Right cardiac atrium (tissue), 5 donors: Measurements from ENCODE around the gene BAHCC1. TPM values are rescaled to one million over a fixed set of nuclear protein-coding genes. Genes with fewer than 3 reads are reported as not detected.

Experiments used
- ATAC-seq, 2 donors: fragments of 200-7000 bp; cut with Tn5 transposase; one replicate each; pipeline versions ENCODE4 v1.8.0 to v1.9.1; 2020; ENCODE audit warnings: moderate library complexity in 2 of 2, mild to moderate bottlenecking in 1 of 2
- DNase-seq, 3 donors: peaks; one replicate each; pipeline ENCODE4 v3.0.0-alpha.2; 2020
- H3K27ac ChIP-seq: one replicate; pipeline ENCODE4 v1.5.1; 2013; ENCODE audit warnings: mild to moderate bottlenecking, low read length, control low read depth, moderate library complexity
- H3K27me3 ChIP-seq: one replicate; pipeline ENCODE4 v1.6.1; 2013; ENCODE audit not compliant: control insufficient read depth, insufficient read depth
- H3K4me1 ChIP-seq: one replicate; pipeline ENCODE4 v1.6.1; 2013; ENCODE audit warnings: low read length; ENCODE audit not compliant: control insufficient read depth, insufficient read depth
- H3K4me3 ChIP-seq: one replicate; pipeline ENCODE4 v1.5.1; 2013; ENCODE audit warnings: low read length, control low read depth
- H3K9me3 ChIP-seq: one replicate; pipeline ENCODE4 v1.6.1; 2013; ENCODE audit warnings: low read length; ENCODE audit not compliant: control insufficient read depth
- WGBS: extraction: QIAGEN DNeasy Blood & Tissue Kit; methylation state at CpG from one replicate; pipeline ENCODE4 v1.1.7; 2013; 5-methylcytosine and 5-hydroxymethylcytosine counted together
- intact Hi-C, 4 donors: fragments of 100-400 bp; cut with DNase I; formaldehyde crosslinking; loops; one replicate each; pipeline versions ENCODE4 v1.11.0 to v1.14.0; 2022 to 2023
- polyA plus RNA-seq: library from polyadenylated mRNA; stranded (reverse); fragments of 200-250 nt; gene quantifications from one replicate; pipeline ENCODE4 v1.2.3, GENCODE V29; 2013
- total RNA-seq, 4 donors: library from RNA; stranded (reverse); fragmentation: NEBNext Ultra II Directional; extraction: Animal tissue kit (Norgen Biotek cat#: 25700); gene quantifications; one replicate each; pipeline ENCODE4 v1.2.1, GENCODE V29; 2021
- donor health status: healthy with polysubstance abuse.
- donor health status: DM: no; HTN: yes; CAD: no.
- donor health status: DM: no; HTN: no; CAD: no.
- donor health status: DM: no; HTN: yes; CAD: no; lungs with severe emphysema.
- donor health status: DM: yes; HTN: yes; CAD: no.

Gene BAHCC1
- total and polyA plus RNA-seq, 5 donors: 8.3 to 12.8 (median 8.7) TPM

- no peak overlapping the region for H3K4me3 ChIP-seq
- intact Hi-C loops: no loop called here
- H3K27me3 ChIP-seq: no peaks in the 10 kb centered on the region
- H3K4me1 ChIP-seq: no peaks in the 10 kb centered on the region
- 81% methylated on average over 18 of the region's 18 CpGs for WGBS
- DNase-seq: no peak
- no peak overlapping the region for H3K27ac ChIP-seq
- no peaks in the 10 kb centered on the region for H3K9me3 ChIP-seq
- ATAC-seq: no peak
These were observed 73.0 kb downstream of the BAHCC1 start for GRCh38 chr17:81468111-81468769.

- no peak for ATAC-seq
- H3K4me3 ChIP-seq: no peak overlapping the region
- no peak overlapping the region for H3K27ac ChIP-seq
- WGBS: 69% methylated on average over 18 of the region's 18 CpGs
- H3K9me3 ChIP-seq: no peaks in the 10 kb centered on the region
- H3K27me3 ChIP-seq: no peaks in the 10 kb centered on the region
- DNase-seq: no peak
- intact Hi-C loops: no loop called here
- H3K4me1 ChIP-seq: no peaks in the 10 kb centered on the region
These were observed 73.5 kb downstream of the BAHCC1 start for GRCh38 chr17:81468770-81469121.

GRCh38 chr17:81469266-81469665, 74.0 kb downstream of the BAHCC1 start:
- DNase-seq: no peak
- H3K4me1 ChIP-seq: no peaks in the 10 kb centered on the region
- ATAC-seq: no peak
- no peak overlapping the region for H3K4me3 ChIP-seq
- no peak overlapping the region for H3K27ac ChIP-seq
- WGBS: 91% methylated on average over 13 of the region's 13 CpGs
- intact Hi-C loops: no loop called here
- H3K9me3 ChIP-seq: no peaks in the 10 kb centered on the region
- no peaks in the 10 kb centered on the region for H3K27me3 ChIP-seq

GRCh38 chr17:81470270-81470943, 75.2 kb downstream of the BAHCC1 start:
- H3K4me1 ChIP-seq: no peaks in the 10 kb centered on the region
- no peaks in the 10 kb centered on the region for H3K9me3 ChIP-seq
- H3K27me3 ChIP-seq: no peaks in the 10 kb centered on the region
- no peak overlapping the region for H3K27ac ChIP-seq
- no peak for DNase-seq
- ATAC-seq: peak; percentile 30 to 54
- no peak overlapping the region for H3K4me3 ChIP-seq
- WGBS: 79% methylated on average over 9 of the region's 9 CpGs
- intact Hi-C loops: loop anchor here in 2 of 4 donors (5.0 to 10.0 kb wide), 2 partner anchors 33 to 46 kb away; no protein-coding TSS in a partner anchor

- H3K27ac ChIP-seq: no peak overlapping the region
- ATAC-seq (peak in 1 of 2 donors; percentile 5), DNase-seq (peak in 1 of 3 donors; percentile 34)
- no peaks in the 10 kb centered on the region for H3K27me3 ChIP-seq
- H3K9me3 ChIP-seq: no peaks in the 10 kb centered on the region
- no peak overlapping the region for H3K4me3 ChIP-seq
- 76% methylated on average over 14 of the region's 14 CpGs for WGBS
- intact Hi-C loops: loop anchor here in 2 of 4 donors (5.0 to 10.0 kb wide), 2 partner anchors 34 to 46 kb away; no protein-coding TSS in a partner anchor
- H3K4me1 ChIP-seq: no peaks in the 10 kb centered on the region
These were observed 75.9 kb downstream of the BAHCC1 start for GRCh38 chr17:81470944-81471817.

GRCh38 chr17:81471818-81472456, 76.7 kb downstream of the BAHCC1 start:
- H3K4me3 ChIP-seq: no peak overlapping the region
- 87% methylated on average over 28 of the region's 28 CpGs for WGBS
- intact Hi-C loops: loop anchor here in 2 of 4 donors (5.0 to 10.0 kb wide), 2 partner anchors 35 to 47 kb away; no protein-coding TSS in a partner anchor
- no peak overlapping the region for H3K27ac ChIP-seq
- H3K27me3 ChIP-seq: no peaks in the 10 kb centered on the region
- H3K4me1 ChIP-seq: no peaks in the 10 kb centered on the region
- H3K9me3 ChIP-seq: no peaks in the 10 kb centered on the region
- ATAC-seq: peak in 1 of 2 donors; percentile 23
- peak in 2 of 3 donors; percentile 74 to 77 for DNase-seq

GRCh38 chr17:81473019-81473418, 77.8 kb downstream of the BAHCC1 start:
- 78% methylated on average over 8 of the region's 8 CpGs for WGBS
- no peak overlapping the region for H3K27ac ChIP-seq
- H3K9me3 ChIP-seq: no peaks in the 10 kb centered on the region
- intact Hi-C loops: loop anchor here in 2 of 4 donors (5.0 to 10.0 kb wide), 2 partner anchors 36 to 48 kb away; no protein-coding TSS in a partner anchor
- no peaks in the 10 kb centered on the region for H3K27me3 ChIP-seq
- DNase-seq (peak in 1 of 3 donors; percentile 25), ATAC-seq (no peak)
- H3K4me3 ChIP-seq: no peak overlapping the region
- no peaks in the 10 kb centered on the region for H3K4me1 ChIP-seq

- 73% methylated on average over 16 of the region's 16 CpGs for WGBS
- DNase-seq (no peak), ATAC-seq (no peak)
- Histone ChIP-seq H3K9me3 (no peaks in the 10 kb centered on the region), H3K4me3 (no peak overlapping the region), H3K27me3 (no peaks in the 10 kb centered on the region), H3K4me1 (peaks cover under 1% of the 10 kb centered on the region), H3K27ac (no peak overlapping the region)
- intact Hi-C loops: loop anchor here in 2 of 4 donors (5.0 to 10.0 kb wide), 2 partner anchors 38 to 50 kb away; no protein-coding TSS in a partner anchor
These were observed 79.7 kb downstream of the BAHCC1 start for GRCh38 chr17:81474958-81475357.

- H3K27me3 ChIP-seq: no peaks in the 10 kb centered on the region
- intact Hi-C loops: loop anchor here in 1 of 4 donors (10.0 kb wide), 1 partner anchor 51 kb away; no protein-coding TSS in a partner anchor
- ATAC-seq: no peak
- H3K27ac ChIP-seq: no peak overlapping the region
- H3K4me3 ChIP-seq: no peak overlapping the region
- H3K9me3 ChIP-seq: no peaks in the 10 kb centered on the region
- 94% methylated on average over 7 of the region's 7 CpGs for WGBS
- H3K4me1 ChIP-seq: peaks cover 7% of the 10 kb centered on the region
- DNase-seq: no peak
These were observed 80.8 kb downstream of the BAHCC1 start for GRCh38 chr17:81476097-81476496.

GRCh38 chr17:81476635-81477034, 81.4 kb downstream of the BAHCC1 start:
- no peaks in the 10 kb centered on the region for H3K9me3 ChIP-seq
- peaks cover 8% of the 10 kb centered on the region for H3K4me1 ChIP-seq
- no peak overlapping the region for H3K27ac ChIP-seq
- WGBS: 93% methylated on average over 6 of the region's 6 CpGs
- no peak overlapping the region for H3K4me3 ChIP-seq
- no peaks in the 10 kb centered on the region for H3K27me3 ChIP-seq
- intact Hi-C loops: loop anchor here in 1 of 4 donors (10.0 kb wide), 1 partner anchor 52 kb away; no protein-coding TSS in a partner anchor
- no peak for ATAC-seq
- no peak for DNase-seq
